GM18526 (cell line): Measurements from ENCODE around the gene C13orf46.

Source experiments
- POLR2A ChIP-seq: IDR thresholded peaks from 3 replicates; pipeline ENCODE4 v1.6.1; 2011; ENCODE audit not compliant: insufficient read length; ENCODE audit errors: extremely low read depth

C13orf46 gene

DNA sequence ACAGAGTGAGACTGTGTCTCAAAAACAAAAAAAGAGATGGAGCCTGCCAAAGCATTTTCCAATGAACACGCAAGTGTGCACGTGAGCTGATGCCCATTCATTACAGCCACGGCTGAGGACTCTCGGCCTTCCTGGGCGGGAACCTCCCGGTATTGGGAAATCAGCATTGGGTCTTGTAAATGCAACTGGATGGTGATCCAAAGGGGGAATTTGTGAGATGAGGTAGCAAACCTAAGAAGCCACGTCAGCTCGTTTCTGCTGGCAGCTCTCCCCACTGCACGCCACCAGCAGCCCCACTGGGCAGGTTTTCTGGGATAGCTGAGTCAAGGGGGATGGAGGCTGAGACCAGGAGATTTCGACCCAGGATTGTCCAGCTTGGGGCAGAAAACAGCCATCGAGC, 11.5 kb downstream of the C13orf46 start:
- TF ChIP-seq POLR2A, result no peak

DNA sequence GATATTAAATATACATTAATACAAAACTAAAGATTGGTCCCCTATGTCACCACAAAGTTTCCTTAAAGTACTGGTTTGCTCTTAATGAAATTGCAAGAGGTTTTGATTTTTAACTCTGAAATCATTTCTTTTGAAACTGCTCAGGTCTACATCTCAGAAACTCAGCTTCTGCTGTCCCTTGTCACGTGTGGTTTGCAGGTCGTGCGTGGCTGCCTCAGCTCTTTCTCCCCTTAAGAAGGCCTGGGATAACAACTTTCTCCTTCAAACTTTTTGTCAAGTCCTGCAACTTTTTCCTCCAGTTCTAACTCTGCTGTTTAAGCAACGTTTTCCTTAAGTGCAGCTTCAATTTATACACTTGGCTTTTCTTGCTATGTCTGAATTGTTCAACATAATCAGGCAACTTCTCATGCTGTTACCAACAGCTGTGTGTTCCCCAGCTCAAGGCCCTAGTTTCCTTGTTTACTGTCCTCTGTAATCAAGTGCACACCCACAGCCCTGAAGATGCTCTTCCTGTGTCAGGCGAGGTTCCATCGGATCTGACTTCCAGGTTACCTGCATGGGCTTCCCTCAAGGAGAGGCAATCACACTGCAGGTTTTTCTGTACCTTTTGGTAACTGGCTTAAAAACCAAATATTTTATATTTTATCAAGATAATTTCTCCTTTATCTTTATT, 13.5 kb downstream of the C13orf46 start:
- no peak for TF ChIP-seq POLR2A

DNA sequence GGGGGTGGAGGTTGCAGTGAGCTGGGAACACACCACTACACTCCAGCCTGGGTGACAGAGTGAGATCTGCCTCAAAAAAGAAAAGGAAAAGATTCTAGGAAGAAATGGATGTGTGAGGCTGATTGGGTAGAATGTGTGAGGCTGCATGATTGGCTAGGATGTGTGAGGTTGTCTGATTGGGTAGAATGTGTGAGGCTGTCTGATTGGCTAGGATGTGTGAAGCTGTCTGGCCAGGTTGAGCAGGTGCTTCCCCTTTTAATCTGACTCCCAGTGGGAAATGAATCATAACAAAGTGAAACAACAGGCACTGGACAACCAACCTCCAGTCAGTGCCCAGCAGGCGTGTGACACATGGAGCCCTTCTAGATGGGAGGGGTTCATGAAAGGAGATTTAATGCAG, 14.7 kb downstream of the C13orf46 start:
- TF ChIP-seq POLR2A, result no peak

DNA sequence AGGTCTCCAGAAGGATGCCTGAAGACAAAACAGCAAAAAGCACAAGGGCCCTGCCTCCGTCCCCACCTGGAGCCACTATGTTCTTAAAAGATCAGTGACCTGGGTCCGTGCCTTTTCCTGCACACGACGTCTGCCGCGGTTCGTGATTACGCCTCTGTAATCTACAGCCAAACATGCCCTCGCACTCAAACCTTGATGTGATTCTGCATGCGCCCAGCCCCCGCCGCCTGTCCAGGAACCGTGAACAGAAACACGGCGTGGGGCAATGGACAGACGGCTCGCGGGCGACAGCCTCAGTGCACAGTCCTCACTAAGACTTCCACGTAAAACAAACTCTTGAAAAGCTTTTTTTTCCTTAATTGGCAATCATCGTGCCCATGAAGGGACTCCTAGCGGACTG, 15.5 kb downstream of the C13orf46 start:
- TF ChIP-seq POLR2A, result no peak

DNA sequence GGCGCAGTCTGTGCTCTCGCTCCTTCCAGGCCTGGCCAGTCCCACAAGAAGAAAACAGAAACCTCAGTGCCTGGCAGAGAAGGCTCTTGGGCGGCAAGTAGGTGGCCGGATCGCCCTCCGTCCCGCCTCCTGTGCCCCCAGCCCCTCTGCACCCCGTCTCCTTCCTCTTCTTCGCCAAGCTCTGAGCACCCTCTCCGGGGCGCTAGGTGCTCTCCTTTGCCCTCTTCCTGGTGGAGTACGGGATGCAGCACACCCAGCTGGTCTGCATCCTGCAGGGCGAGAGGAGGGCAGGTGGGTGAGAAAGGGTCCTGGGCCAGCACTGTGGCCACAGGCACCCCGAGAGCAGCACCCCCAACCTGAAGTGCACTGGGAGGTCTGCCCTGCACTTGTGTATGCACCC, 17.3 kb downstream of the C13orf46 start:
- TF ChIP-seq POLR2A, result no peak

DNA sequence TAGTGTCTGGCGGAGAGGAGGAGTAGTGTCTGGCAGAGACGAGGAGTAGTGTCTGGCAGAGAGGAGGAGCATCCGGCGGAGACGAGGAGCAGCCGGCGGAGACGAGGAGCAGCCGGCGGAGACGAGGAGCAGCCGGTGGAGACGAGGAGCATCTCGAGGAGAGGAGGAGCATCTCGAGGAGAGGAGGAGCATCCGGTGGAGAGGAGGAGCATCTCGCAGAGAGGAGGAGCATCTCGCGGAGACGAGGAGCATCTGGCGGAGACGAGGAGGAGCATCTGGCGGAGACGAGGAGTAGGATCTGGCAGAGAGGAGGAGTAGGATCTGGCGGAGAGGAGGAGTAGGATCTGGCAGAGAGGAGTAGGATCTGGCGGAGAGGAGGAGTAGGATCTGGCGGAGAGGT, 18.2 kb downstream of the C13orf46 start:
- TF ChIP-seq POLR2A, result no peak

DNA sequence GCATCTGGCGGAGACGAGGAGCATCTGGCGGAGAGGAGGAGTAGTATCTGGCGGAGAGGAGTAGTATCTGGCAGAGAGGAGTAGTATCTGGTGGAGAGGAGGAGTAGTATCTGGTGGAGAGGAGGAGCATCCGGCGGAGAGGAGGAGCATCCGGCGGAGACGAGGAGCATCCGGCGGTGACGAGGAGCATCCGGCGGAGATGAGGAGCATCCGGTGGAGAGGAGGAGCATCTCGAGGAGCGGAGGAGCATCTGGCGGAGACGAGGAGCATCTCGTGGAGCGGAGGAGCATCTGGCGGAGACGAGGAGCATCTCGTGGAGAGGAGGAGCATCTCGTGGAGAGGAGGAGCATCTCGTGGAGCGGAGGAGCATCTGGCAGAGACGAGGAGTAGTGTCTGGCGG, 18.6 kb downstream of the C13orf46 start:
- no peak for TF ChIP-seq POLR2A

DNA sequence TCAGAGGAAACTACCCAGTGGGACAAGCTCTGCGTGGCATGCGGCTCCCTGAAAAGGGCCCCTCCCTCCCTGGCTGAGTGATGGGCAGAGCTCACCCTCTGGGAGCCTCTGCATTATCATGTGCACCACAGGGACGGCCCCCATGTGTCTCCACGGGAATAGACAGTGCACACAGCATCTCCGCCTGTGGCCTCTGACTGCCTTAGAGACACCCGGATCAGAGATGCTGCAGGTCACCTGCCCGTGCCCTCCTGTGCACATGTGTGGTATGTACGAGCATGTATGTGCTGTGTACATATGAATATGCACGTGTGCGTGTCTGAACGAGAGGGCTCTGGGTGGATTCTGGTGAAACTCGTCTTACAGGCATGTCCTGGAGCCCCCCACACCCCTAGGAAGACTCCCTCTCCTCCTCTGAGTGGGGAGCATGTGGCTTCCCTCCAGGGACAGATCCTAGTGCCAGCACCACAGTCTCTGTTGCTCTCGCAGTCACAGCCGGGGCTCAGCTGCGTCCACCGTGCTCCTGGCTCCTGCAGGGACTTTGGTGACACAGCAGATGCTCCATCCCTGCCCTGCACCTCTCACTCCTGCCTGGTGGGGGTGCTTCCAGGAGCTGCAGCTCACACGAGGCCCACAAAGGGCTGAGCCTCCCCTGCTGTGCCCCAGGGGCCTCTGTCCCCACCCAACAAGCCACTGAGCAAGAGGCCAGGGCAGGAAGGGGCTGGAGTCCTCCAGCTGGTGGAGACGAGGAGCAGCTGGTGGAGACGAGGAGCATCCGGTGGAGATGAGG, 19.6 kb downstream of the C13orf46 start:
- TF ChIP-seq POLR2A, result no peak

DNA sequence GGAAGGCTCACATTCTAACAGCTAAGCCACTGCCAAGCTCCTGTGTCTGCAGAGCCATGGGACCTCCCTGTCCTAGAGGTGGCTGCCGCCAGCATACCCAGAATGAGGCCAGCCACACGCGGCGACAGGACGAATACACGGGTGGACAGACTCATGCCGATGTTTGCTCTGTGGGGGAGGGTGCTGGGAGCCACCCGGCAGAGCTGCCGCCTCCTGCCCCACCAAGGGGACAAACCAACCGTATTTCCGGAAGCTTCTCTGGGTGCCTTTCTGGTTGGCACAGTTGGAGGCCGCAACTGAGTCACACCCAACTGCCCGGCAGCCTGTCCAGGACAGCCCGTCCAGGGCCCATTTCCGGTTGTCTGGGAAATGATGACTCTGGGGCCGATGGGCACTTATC, 20.3 kb downstream of the C13orf46 start:
- no peak for TF ChIP-seq POLR2A

DNA sequence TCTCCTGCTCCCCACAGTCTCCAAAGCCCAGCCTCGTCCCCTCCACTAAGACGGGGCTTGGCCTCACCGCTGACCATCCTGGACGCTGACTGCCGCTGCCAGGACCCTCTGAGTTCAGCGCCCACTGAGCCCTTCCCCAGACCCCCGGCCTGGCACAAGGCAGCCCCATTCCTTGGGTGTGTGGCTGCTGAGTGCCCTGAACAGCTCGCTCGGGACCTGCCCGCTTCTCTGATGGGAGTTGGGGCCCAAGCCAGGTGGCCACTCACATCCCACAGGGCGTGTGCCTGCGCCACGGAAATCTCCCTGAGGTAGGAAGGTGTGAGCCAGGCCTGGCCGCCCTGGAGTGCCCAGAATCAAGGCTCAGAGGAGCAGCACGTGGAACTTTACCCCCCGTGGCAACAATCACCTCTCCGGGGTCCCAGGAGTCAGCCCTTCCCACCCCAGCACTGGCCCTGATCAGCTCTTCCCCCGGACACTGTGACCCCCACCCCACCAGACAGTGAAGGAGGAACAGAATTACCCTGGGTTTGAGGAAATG, 20.8 kb downstream of the C13orf46 start:
- TF ChIP-seq POLR2A, result no peak

DNA sequence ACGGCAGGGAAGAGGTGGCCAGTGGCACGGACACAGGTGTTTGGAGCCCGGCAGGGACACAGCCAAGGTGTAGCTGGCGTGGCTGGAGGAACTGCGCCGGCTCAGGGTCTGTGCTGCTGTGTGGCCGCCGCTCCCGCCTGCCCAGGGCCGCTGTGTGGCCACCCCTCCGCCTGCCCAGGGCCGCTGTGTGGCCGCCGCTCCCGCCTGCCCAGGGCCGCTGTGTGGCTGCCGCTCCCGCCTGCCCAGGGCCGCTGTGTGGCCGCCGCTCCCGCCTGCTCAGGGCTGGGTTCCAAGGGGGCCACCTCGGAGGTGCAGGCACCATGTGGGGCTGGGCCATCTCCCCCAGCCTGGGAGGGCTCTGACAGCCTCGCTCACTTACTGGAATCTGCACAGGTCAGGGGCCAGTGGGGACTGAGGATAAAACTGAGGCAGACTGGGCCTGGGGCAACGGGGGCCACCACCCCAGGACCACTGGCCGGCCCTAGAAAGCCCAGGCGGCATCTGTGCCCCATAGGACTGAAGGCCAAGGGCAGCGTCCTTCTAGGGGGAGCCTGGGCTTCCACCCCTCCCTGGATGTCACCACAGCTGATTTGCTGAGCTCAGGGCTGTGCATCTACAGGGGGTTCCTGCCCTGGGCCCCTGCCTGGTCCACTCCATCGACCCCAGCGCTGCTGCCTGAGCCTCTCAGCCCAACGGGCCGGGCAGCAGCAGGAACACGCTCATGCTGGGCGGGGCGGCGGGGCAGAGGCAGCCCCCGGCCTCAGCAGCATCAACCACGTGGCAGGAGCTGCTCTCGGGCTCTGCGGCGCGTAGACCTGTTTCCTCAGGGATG, 21.5 kb downstream of the C13orf46 start:
- TF ChIP-seq POLR2A, result no peak

DNA sequence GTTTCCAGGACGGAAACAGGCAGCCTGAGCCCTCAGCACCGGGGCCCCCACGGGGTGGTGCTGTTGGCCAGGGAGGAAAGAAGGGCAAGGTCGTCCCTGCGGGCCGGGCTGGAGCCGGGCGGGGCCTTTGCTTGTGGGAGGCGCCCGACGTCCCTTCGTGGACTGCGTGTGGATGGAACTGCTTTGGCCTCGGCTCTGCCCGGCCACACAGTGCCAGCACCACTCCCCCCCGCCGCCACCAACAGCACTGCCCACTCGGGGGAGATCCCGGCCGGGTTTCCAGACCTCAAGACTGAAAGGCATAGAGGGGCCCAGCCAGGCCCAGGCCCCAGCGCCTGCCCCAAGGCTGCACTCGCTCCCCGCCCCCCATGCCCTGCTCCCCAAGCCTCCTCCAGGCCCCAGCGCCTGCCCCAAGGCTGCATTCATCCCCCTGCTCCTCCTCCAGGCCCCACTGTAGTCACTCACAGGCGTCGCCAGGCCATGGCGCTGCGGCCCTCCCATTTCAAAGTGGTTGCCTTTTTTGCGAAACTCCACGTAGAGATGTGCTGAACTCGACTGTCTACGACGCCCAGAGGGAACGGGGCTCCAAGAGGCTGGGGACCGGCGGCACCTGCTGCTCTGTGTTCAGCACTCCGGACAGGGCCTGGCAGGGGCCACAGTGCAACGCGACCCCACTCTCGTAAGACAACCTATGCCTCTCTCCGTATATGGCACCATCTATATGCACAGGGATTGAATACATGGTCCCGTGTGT, 22.5 kb downstream of the C13orf46 start:
- TF ChIP-seq POLR2A, result no peak

DNA sequence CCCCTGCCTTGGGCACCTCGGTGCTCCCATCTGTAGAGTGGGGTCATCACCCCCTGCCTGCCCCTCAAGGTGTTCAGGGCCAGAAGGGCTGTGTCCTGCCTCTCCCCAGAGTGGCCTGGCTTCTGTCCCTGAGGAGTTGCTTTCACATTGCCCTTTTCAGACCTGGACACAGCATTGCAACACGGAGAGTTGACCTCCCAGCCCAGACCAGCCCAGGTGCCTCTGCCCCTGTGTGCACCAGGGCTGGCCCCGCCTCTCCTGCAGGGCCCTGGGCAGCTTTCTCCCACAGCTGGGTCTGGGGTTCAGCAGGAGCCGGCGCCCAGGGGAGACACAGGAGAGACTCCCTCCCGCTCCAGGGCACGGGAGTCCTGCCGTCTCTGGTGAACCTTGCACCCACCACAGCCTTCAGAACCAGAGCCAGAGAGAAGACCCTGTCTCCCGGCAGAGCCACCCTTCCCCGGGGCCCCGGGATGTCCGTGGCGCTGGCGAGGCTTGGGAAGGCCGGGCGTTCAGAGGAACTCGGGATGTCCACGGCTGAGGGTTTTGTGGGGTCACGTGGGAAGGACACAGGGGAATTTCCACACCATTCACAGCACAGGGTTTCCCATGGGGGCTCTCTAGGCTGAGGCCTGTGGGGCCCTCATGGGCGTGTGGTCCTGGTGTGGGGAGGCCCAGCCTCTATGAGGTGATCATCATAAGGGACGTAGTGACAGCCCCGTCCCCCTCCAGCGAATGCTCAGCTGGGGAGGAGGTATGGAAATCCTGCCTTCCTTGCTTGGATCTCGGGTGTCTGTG, 23.2 kb downstream of the C13orf46 start:
- TF ChIP-seq POLR2A, result no peak

DNA sequence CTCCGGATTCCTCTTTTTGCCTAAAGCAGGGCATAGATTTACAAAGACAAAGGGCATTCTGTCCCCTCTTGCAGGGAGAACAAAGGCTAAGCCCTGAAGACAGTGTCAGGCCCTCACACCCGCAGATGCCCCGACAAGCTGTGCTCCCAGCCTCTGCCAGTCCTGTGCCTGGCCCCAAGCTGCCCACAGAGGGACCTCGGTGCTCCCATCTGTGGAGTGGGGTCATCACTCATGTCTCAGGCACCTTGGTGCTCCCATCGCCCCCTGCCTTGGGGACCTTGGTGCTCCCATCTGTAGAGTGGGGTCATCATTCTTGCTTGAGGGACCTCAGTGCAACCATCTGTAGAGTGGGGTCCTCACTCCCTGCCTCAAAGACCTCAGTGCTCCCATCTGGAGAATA, 24.3 kb downstream of the C13orf46 start:
- no peak for TF ChIP-seq POLR2A

DNA sequence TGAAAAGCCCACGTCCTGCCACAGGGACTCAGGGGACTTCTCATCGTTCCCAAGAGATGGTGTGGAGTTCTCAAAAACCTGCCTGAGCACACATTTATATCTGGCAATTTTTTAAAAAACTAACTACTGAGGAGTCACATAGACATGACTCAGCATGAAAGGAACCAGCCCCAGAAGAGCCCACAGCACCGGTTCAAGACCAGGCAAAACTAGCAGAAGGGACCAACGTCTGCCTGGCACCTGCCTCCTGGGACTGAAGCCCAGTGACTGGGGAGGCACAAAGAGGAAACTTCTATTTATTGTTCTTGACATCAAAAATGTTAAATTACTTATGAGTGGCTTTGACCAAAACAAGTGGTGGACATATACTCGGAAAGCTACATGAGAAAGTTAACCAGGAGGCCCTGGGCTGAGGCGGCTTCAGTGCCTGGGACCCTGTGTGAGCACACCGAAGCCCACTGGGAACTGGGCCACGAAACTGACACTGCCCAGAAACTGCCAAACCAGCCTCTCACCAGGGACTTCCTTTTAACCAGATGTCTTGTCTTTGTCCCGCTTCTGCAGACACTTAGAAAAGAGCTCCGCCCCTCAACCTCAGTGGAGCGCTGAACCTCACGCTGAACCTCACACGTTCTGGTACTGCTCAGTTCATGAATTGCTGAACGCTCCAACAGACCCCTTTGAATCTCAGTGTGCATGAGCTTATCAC, 25.7 kb downstream of the C13orf46 start:
- no peak for TF ChIP-seq POLR2A
